COR-L47 (cell line): ENCODE data around the gene GMDS.

Experiments used
- DNase-seq: peaks from one replicate; lab custom pipeline; 2025; lab: John Stamatoyannopoulos, UW

The GMDS gene

DNA sequence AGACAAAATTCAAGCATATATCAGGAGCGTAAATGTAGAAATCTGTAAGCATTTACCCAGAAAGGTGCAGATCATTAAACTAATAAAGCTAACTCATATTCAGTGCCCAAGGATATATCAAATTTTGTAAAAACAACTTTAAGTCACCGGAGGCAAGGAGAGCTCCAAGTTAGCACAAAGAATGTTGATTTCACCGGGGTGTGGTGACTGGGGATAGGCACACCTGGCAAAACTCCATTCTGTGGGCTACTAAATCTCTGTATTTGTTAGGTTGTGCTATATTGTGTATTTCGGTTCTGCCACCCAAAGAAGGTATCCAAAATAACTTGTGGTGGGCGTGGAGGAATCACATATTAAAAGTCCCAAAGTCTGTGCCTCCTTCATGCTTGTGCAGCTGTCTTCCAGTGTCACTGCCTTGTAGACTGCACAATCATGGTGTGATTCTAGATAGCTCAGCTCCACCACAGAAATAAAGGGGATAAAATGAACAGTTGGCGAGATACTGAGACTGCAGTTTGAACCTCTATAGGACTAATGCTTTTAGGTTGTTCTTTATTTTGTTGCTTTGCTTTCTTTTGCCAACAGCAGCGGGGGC lies 111.6 kb downstream of the GMDS start:
- DNase-seq = no peak

DNA sequence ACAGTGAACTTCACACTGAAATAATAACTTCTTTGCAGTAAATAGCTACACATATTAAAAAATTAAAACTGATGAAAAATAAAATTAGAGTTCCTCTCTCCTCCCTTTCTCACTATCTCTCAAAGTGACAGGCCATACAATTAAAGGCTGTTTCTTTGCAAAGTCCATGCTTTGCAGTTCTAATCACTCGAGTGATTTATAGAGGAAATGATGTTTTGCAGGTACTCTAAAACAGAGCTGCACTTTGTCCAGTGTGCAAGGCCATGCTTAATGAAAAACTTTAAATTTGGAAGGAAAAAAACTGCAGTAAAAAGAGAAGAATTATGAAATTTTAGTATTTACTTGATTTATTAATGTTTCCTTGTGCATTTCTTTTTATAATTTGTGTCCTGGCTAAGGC lies 112.5 kb downstream of the GMDS start:
- DNase-seq = no peak

- DNase-seq = no peak
These were observed 113.0 kb downstream of the GMDS start for GRCh38 chr6:2132416-2132815.

GRCh38 chr6:2129182-2129621 lies 116.2 kb downstream of the GMDS start:
- no peak for DNase-seq

DNA sequence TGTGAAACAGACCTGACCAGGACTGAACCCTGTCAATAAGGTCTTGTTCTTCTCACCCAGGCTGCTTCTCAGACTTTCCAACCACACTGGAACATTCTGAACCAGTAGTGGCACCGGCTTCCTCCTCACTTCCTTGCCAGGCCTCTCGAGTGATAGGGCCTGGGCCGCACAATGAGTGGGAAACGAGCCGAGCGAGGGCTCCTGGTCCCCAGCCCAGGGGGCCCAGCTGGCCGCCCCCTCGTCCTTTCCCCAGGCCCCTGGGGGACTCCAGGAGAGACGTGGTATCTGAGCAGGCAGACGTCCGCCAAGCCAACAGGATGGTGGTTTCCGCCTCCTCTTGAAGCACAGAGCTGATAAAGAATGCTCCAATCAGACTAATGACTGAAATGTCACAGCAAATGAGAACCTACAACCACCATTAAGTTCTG lies 117.9 kb downstream of the GMDS start:
- DNase-seq = no peak

GRCh38 chr6:2126351-2126750 lies 119.1 kb downstream of the GMDS start:
- DNase-seq = no peak

DNA sequence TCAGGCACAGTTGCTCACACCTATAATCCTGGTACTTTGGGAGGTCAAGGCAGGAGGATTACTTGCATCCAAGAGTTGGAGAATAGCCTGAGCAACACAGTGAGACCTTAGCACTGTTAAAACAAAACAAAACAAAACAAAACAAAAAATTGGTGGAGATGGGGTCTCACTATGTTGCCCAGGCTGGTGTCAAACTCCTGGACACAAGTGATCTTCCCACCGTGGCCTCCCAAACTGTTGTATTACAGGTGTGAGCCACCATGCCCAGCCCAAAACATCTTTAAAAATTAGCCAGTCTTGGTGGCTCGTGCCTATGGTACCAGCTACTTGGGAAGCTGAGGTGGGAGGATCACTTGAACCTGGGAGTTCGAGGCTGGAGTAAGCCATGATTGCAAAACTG lies 120.2 kb downstream of the GMDS start:
- DNase-seq = no peak

- DNase-seq = no peak
These were observed 121.1 kb downstream of the GMDS start for GRCh38 chr6:2124260-2124709.

GRCh38 chr6:2120912-2121311 lies 124.5 kb downstream of the GMDS start:
- DNase-seq = no peak

- no peak for DNase-seq
These were observed 126.1 kb downstream of the GMDS start for GRCh38 chr6:2119275-2119674.

DNA sequence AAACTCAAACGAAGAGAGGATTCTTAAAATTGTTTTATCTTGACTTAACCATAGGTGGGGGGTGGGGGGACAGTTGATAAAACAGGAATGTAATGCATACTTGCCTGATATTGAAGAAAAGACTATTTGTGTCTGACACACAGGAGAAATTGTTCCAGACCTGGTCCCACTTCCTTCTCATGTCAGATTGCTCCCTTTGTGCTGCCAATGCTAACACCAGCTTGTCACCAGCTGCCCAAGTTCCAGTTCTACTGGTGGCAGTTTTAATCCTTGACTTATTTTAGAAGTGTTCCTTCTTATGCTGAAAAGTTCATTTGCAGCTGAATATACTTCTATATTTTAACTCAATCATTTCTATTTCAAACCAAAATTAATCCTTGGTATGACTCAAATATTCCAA lies 127.3 kb downstream of the GMDS start:
- DNase-seq = no peak

GRCh38 chr6:2117447-2117846 lies 128.0 kb downstream of the GMDS start:
- no peak for DNase-seq

DNA sequence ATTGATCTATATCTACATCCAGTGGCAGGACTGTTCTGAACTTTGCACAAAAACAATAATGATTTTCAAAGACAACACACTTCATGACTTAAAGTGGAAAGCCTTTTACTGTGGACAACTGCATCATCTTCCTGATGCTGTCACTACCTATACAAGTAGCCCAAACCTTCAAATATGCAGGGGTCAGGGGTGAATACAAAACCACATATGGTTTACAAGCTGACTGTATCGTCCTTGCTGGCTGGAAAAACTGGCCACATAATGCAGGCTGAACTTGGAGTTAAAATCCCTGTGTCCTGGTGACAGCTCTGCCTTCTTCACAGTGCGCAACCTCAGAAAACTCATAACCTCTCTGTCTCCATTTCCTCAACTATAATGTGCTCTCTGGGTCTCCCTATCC lies 128.9 kb downstream of the GMDS start:
- no peak for DNase-seq

- no peak for DNase-seq
These were observed 131.3 kb downstream of the GMDS start for GRCh38 chr6:2114100-2114499.

GRCh38 chr6:2111162-2111677 lies 134.2 kb downstream of the GMDS start:
- DNase-seq = no peak

DNA sequence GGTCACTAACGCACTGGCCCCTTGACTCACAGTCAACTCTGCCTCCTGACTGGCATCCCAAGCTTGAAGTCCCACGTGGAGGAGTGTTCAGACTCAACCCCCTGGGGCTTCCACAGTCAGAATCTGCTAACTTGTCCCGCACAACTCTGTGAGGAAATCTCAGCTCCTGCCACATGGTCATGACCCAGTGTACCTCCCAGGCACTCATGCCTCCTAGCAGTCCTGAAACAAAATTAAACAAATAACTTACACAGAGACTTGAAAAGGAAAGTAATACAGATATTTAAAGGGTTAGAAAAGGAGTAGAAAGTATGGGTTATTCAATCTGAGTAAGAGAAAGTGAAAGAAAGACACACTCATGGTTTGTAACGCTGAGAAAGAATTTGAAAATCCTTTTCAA lies 134.9 kb downstream of the GMDS start:
- no peak for DNase-seq

DNA sequence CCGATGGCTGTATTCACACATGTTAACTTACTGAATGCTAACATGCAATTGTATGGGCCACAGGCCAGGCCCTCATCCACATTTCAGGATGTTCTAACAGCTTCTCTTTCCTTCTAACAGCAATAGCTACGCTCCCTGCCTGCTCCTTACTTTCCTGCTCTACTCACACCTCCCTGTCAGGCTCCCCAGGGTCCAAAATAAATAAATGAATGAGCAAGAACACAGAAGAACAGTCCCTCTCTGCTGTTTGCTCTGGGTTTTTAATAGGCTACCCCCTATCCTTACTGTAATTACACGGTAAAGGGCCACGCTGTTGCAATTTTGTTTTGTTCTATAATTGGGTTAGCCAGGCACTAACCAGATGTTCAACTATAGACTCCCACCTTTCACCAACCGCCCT lies 135.6 kb downstream of the GMDS start:
- DNase-seq = peak; percentile 94

DNA sequence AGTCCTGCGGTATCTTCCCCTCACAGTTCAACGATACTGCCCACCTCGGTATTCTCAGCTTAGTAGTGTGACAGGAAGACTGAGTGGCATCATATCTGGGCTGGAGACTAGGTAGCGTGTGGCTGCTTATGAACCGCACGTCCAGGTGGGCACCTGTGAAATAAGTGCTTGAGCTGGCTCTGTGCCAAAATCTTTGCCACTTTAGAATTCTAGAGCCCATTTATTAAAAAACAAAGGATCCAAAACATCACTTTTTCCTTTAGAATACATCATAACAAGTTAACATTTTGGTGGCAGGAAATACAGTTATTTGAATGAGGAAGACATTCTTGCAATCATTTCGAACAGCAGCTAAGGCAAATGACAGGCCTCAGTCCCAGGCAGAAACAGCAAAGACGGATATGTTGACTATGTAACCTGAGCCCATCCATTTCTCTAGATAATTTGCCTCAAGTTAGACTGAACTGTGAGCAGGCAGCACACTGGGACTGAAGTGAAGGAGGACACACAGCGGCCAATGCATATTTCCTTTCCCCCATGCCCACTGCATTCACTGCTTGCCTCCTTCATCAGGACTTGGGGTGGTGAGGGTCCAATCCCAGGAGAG lies 136.6 kb downstream of the GMDS start:
- DNase-seq = peak; percentile 82

GRCh38 chr6:2104524-2104880 lies 140.9 kb downstream of the GMDS start:
- no peak for DNase-seq

DNA sequence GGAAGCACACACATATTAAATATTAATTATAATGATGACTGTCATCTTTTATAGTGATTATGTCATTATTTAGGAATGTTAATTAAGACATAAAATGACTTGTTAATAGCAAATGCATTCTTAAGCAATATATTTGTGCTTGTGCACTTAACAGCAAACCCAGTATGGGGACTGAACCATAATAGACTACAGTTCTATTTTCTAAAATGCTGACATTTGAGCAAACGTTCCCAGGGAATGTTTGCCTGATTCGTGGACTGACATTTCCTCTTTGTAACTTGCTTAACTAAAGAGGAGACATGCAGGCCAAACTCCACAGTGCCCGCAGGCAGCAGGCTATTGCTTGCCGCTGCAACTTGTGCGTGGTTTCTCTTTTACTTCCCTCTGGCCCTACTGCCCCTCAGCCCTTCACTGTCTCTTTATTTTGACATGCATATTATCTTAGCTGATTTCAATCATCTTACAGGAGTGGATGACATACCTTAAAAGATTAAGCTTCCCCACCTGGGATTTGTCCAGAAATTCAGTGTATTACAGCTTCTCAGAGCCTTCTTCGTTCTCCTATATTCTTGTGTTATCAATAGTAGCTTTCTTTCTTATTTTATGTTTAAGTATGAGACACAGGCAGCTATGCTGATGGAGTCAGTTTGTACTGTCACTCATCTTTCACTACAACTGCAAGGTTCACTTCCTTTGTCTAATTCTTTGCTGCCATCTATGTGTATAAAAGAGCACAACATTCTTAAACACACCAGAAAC lies 141.5 kb downstream of the GMDS start:
- DNase-seq = peak; percentile 45

DNA sequence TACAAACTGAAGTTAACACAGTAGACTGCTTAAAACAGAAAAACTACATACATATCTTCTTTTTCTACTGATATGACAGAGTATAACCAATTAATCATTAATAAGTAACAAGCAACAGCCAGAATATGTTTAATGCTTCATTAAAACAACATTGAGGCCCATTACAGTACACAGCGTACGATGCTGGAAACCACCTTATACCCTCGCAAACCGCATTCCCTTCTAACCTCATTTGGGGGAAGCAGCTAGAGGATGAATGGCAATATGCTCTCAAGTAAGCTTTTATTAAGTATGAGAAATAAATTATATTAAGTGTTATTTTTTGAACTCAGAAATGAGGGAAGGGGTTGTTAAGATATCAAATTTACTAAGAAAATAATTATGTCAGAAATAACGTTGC lies 142.4 kb downstream of the GMDS start:
- no peak for DNase-seq

GRCh38 chr6:2102316-2102883 lies 143.0 kb downstream of the GMDS start:
- DNase-seq = no peak

DNA sequence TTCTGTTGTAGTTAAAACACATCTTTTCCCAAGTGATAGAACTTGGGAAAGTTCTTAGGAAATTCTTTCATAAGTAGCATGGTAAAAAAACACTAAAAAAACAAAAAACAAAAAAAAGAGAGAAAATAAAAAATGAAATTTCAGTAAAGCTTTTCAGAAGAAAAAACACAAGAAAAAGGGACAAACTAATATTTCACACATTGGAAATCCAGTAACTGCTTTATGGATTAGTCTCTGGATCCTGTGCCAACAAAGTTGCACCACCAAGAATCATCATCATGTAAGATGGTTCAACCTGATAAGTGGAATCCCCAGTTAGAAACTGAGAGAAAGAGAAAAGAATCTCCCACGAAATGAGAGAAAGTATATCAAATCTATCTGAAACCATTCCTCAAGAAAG lies 144.2 kb downstream of the GMDS start:
- no peak for DNase-seq
